GM20431 (cell line): ENCODE measurements around the gene TMEM132A.

Experiments
- in situ Hi-C: fragments of 300-500 bp; cut with MseI, MboI; formaldehyde crosslinking; loops from one replicate; pipeline ENCODE4 v1.15.0; 2020; ENCODE audit warnings: low sequenced_read_pairs; ENCODE audit not compliant: unreplicated experiment

The TMEM132A gene, protein sequence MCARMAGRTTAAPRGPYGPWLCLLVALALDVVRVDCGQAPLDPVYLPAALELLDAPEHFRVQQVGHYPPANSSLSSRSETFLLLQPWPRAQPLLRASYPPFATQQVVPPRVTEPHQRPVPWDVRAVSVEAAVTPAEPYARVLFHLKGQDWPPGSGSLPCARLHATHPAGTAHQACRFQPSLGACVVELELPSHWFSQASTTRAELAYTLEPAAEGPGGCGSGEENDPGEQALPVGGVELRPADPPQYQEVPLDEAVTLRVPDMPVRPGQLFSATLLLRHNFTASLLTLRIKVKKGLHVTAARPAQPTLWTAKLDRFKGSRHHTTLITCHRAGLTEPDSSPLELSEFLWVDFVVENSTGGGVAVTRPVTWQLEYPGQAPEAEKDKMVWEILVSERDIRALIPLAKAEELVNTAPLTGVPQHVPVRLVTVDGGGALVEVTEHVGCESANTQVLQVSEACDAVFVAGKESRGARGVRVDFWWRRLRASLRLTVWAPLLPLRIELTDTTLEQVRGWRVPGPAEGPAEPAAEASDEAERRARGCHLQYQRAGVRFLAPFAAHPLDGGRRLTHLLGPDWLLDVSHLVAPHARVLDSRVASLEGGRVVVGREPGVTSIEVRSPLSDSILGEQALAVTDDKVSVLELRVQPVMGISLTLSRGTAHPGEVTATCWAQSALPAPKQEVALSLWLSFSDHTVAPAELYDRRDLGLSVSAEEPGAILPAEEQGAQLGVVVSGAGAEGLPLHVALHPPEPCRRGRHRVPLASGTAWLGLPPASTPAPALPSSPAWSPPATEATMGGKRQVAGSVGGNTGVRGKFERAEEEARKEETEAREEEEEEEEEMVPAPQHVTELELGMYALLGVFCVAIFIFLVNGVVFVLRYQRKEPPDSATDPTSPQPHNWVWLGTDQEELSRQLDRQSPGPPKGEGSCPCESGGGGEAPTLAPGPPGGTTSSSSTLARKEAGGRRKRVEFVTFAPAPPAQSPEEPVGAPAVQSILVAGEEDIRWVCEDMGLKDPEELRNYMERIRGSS

GRCh38 chr11:60924110-60924905 is at the start of gene TMEM132A:
TSS of gene TMEM132A (plus strand) at chr11:60924460. CDS start at chr11:60924634, 174 bp downstream.
- in situ Hi-C loops = no loop called here

- in situ Hi-C loops = no loop called here
These were observed 48.7 kb upstream of the TMEM132A start for GRCh38 chr11:60875366-60876167.

- in situ Hi-C loops = no loop called here
These were observed 48.1 kb upstream of the TMEM132A start for GRCh38 chr11:60876168-60876485.

- in situ Hi-C loops = no loop called here
These were observed 45.8 kb upstream of the TMEM132A start for GRCh38 chr11:60878245-60879101.

GRCh38 chr11:60879104-60879503 is 45.2 kb upstream of the TMEM132A start:
- in situ Hi-C loops = no loop called here

DNA sequence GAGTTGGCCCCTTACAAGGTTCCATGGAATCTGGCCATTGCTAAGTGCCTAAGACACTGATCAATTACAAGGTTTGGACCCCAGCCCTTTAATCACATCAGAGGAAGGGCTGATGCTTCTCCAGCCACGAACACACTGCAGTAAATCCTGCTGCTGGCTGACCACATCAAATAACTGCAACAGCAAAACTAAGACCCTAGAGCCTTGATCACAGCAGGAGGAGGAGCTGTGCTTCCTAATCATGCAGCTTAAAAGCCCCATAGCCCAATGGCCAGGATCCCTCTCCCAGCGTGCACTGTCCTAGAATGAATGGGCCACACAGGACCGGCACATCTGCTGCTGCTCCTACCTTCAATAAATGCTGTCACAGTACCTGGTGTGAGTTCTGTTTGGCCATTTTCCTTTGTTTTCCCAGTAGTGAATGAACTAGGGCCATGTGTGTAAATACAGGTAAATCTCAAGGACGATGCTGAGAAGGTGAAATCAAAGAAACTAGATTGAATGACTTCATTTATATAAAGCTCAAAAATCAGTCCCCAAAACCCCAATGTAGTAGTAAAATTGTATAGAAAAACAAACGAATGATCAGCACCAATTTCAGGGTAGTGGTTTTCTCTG is 44.2 kb upstream of the TMEM132A start:
- in situ Hi-C loops = no loop called here

GRCh38 chr11:60880643-60881282 is 43.5 kb upstream of the TMEM132A start:
- in situ Hi-C loops = no loop called here

DNA sequence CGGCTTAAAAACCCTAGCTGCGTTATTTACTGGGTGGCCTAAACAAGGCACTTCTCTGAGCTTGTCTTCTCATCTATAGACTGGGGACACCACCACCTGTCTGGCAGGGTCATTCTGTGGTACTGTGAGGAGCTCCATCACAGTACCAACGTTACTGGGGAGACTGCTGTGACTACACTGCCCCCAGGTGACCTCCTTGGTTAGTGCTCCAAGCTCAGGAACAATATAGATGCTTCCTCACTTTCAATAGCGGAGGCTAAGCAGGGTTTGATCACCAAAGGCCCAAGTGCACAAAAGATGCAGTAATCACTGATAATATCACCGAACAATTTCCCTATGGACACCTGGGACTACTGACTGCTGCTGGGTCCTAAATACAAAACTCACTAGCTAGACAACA is 36.7 kb upstream of the TMEM132A start:
- in situ Hi-C loops = no loop called here

- in situ Hi-C loops = no loop called here
These were observed 34.4 kb upstream of the TMEM132A start for GRCh38 chr11:60889869-60890311.

- in situ Hi-C loops = no loop called here
These were observed 33.6 kb upstream of the TMEM132A start for GRCh38 chr11:60890696-60891095.

DNA sequence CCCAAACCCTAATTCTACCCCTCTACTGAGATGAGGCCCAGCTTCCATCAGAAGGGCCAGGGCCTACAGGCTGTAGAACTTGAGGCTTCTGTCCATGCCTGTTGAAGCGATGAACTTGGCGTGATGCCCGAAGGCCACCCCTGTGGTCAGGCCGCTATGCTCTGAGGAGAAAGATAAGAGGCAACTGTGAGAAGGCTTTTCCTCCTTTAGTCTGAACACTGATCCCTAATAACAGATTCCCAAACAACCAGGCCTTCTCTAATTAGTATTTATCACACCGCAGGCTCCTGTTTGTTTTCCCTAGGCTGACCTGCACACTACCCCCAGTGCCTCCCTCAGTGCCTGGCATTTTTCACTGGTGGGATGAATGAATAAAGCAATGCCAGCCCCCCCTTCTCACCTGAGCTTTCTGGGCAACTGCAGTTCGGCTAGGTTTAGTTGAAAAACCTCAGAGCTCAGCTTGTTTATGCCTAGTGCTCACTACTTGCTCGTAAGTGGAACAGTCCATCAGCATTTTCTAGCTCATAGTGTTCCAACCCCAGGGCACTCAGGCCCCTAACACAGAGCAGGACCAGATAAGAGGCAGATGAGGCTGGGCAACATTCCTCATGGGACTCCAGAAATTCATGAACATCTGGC is 33.0 kb upstream of the TMEM132A start:
- in situ Hi-C loops = no loop called here

GRCh38 chr11:60895687-60896086 is 28.6 kb upstream of the TMEM132A start:
- in situ Hi-C loops = no loop called here

GRCh38 chr11:60897496-60897895 is 26.8 kb upstream of the TMEM132A start:
- in situ Hi-C loops = no loop called here

- in situ Hi-C loops = no loop called here
These were observed 25.0 kb upstream of the TMEM132A start for GRCh38 chr11:60899046-60899936.

- in situ Hi-C loops = no loop called here
These were observed 24.3 kb upstream of the TMEM132A start for GRCh38 chr11:60899977-60900376.
